ENCODE data around the gene REEP1. TPM values are rescaled to one million over a fixed set of nuclear protein-coding genes. Genes with fewer than 3 reads are reported as not detected.

Gene REEP1
- total and polyA plus RNA-seq, 9 of the 15 experiments (the other 6 are each of a cell fraction or from before 2014, with no cell fraction given): 0.11 to 0.67 (median 0.13) TPM

DNA sequence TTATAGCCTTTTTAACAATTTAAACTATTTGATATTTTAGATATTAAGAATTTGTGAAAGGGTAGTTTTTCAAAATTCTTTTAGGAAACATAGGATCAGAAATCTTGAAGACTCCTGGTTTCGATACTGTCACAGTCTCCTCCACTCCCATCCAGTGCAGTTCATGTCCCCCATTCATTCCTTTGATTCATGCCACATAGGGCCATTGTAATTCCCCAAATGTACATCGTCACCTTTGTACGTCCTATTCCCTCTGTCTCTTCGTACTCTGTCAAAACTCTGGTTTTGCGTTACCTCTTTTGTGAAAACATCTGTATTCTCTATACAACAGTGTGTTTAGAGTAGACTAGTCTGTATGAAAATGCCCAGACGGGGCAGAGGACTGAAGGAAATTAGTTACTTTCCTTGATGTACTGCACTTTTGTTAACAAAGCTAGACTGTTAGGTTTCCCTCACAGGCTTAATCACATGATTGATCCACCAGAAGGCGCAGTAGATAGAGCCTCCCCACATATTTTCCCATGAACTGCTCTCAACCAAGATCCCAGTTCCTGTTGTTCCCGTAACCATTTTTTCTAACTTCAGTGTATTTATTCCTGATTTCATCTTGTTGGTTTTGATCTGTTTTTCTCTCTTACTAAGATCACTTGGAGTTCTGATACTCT, 135.6 kb downstream of the REEP1 start (continued):
- TF ChIP-seq ZNF584 (CRISPR knock-in tag; IDR thresholded peaks at IDR 0.05; ENCODE audit: low read depth) (no peak), TEAD2 (tag; IDR thresholded peaks at IDR 0.05) (no peak), GATA2 (CRISPR knock-in tag; IDR thresholded peaks at IDR 0.05) (peak; percentile 23; the same call in 1 of the 2 replicates), KLF1 (tag; IDR thresholded peaks at IDR 0.05) (no peak), POLR3G (IDR thresholded peaks at IDR 0.05; ENCODE audit: extremely low read depth, insufficient read length, insufficient replicate concordance) (no peak), RBM17 (IDR thresholded peaks at IDR 0.05; ENCODE audit: borderline replicate concordance, low read depth, low read length) (no peak), ILK (tag; IDR thresholded peaks at IDR 0.05; ENCODE audit: borderline replicate concordance, low read depth) (no peak), BRD4 (IDR thresholded peaks at IDR 0.05) (no peak), CBX2 (IDR thresholded peaks at IDR 0.05; ENCODE audit: insufficient read depth, low read length, poor library complexity, severe bottlenecking) (no peak), ZNF282 (CRISPR knock-in tag; IDR thresholded peaks at IDR 0.05) (no peak), TOE1 (IDR thresholded peaks at IDR 0.05; ENCODE audit: borderline replicate concordance) (peak; percentile 94), TOE1 (CRISPR knock-in tag; IDR thresholded peaks at IDR 0.05; ENCODE audit: borderline replicate concordance, low read depth) (no peak), HIVEP1 (CRISPR knock-in tag; IDR thresholded peaks at IDR 0.05) (no peak), TFAM (CRISPR knock-in tag; conservative IDR thresholded peaks at IDR 0.05) (no peak), C11orf30 (IDR thresholded peaks at IDR 0.05; ENCODE audit: low read depth) (no peak), CCAR2 (IDR thresholded peaks at IDR 0.05; ENCODE audit: low read depth, low read length) (no peak), TAF7 (tag; IDR thresholded peaks at IDR 0.05) (no peak), NFE2 (IDR thresholded peaks at IDR 0.05; ENCODE audit: low read depth) (no peak)
- TF ChIP-seq, protein P1, sequence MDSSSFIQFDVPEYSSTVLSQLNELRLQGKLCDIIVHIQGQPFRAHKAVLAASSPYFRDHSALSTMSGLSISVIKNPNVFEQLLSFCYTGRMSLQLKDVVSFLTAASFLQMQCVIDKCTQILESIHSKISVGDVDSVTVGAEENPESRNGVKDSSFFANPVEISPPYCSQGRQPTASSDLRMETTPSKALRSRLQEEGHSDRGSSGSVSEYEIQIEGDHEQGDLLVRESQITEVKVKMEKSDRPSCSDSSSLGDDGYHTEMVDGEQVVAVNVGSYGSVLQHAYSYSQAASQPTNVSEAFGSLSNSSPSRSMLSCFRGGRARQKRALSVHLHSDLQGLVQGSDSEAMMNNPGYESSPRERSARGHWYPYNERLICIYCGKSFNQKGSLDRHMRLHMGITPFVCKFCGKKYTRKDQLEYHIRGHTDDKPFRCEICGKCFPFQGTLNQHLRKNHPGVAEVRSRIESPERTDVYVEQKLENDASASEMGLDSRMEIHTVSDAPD (CRISPR knock-in tag; IDR thresholded peaks at IDR 0.05): no peak
- TF ChIP-seq, protein P2, sequence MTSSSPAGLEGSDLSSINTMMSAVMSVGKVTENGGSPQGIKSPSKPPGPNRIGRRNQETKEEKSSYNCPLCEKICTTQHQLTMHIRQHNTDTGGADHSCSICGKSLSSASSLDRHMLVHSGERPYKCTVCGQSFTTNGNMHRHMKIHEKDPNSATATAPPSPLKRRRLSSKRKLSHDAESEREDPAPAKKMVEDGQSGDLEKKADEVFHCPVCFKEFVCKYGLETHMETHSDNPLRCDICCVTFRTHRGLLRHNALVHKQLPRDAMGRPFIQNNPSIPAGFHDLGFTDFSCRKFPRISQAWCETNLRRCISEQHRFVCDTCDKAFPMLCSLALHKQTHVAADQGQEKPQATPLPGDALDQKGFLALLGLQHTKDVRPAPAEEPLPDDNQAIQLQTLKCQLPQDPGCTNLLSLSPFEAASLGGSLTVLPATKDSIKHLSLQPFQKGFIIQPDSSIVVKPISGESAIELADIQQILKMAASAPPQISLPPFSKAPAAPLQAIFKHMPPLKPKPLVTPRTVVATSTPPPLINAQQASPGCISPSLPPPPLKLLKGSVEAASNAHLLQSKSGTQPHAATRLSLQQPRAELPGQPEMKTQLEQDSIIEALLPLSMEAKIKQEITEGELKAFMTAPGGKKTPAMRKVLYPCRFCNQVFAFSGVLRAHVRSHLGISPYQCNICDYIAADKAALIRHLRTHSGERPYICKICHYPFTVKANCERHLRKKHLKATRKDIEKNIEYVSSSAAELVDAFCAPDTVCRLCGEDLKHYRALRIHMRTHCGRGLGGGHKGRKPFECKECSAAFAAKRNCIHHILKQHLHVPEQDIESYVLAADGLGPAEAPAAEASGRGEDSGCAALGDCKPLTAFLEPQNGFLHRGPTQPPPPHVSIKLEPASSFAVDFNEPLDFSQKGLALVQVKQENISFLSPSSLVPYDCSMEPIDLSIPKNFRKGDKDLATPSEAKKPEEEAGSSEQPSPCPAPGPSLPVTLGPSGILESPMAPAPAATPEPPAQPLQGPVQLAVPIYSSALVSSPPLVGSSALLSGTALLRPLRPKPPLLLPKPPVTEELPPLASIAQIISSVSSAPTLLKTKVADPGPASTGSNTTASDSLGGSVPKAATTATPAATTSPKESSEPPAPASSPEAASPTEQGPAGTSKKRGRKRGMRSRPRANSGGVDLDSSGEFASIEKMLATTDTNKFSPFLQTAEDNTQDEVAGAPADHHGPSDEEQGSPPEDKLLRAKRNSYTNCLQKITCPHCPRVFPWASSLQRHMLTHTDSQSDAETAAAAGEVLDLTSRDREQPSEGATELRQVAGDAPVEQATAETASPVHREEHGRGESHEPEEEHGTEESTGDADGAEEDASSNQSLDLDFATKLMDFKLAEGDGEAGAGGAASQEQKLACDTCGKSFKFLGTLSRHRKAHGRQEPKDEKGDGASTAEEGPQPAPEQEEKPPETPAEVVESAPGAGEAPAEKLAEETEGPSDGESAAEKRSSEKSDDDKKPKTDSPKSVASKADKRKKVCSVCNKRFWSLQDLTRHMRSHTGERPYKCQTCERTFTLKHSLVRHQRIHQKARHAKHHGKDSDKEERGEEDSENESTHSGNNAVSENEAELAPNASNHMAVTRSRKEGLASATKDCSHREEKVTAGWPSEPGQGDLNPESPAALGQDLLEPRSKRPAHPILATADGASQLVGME (CRISPR knock-in tag; IDR thresholded peaks at IDR 0.05): no peak
